ENCODE measurements around the gene RAP1GAP2.
"Not testable (repeated sequence)": the region's sequence is repeated elsewhere in the genome, so short reads cannot be mapped to it uniquely, and the experiment has no call there.

The RAP1GAP2 gene

DNA sequence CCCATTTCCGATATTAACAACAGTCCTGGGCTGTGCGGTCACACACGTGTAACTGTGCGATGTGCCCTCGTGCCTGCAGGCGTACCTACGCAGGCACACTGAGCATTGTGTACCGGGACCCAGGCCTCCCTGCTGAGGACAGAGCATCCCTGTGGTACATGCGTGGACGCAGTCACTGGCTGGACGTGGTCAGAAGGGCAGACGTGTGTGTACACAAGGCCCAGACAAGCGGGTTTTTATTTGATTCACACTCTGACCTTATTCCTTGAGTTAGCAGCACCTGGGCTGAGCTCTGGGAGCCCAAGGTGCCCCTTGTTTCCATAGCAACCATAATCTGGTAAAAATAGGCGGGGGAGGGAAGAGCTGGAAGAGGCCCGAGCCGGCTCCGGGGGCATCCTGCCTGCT, 19.5 kb downstream of the RAP1GAP2 start:
- DNase-seq = no peak

- no peak for DNase-seq
Observed at GRCh38 chr17:2816688-2817087, 20.4 kb downstream of the RAP1GAP2 start.

GRCh38 chr17:2819294-2819693, 23.1 kb downstream of the RAP1GAP2 start:
- not testable (repeated sequence) for DNase-seq

GRCh38 chr17:2819921-2820501, 23.8 kb downstream of the RAP1GAP2 start:
- no peak for DNase-seq

GRCh38 chr17:2821868-2822267, 25.6 kb downstream of the RAP1GAP2 start:
- no peak for DNase-seq

GRCh38 chr17:2822358-2822757, 26.1 kb downstream of the RAP1GAP2 start:
- DNase-seq = no peak

- DNase-seq = no peak
Observed at GRCh38 chr17:2825253-2825970, 29.2 kb downstream of the RAP1GAP2 start.

DNA sequence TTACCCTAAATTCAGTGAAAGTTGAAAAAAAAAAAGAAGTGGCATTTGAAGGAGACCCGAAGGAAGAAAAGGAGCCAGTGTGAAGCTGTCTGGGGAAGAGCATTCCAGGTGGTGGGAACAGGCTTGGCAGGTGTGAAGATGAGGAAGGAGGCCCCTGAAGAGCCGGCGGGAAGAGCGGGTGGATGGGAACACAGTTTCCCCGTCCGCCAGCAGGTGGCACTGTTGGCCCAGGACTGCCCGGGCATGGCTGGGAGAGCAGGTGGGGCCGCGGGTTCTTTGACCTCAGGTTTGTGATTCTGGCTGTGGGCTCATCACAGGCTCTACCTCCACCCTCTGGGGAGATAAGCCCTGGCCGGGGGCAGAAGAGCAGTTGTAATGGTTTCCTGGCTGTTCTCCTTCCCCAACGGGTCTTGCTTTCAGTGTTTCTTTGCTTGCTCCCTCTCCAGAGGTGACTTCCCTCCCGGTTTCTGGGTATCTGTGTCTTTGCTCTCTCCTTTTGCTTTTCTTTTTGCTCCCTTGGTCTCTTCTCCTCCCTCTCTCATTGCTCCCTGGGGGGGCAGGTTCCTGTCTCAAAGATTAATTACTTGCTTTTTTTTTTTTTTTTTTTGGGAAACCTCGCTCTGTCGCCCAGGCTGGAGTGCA, 32.3 kb downstream of the RAP1GAP2 start:
- peak; percentile 74 to 79 for DNase-seq

- no peak for DNase-seq
Observed at GRCh38 chr17:2830678-2831077, 34.4 kb downstream of the RAP1GAP2 start.

DNA sequence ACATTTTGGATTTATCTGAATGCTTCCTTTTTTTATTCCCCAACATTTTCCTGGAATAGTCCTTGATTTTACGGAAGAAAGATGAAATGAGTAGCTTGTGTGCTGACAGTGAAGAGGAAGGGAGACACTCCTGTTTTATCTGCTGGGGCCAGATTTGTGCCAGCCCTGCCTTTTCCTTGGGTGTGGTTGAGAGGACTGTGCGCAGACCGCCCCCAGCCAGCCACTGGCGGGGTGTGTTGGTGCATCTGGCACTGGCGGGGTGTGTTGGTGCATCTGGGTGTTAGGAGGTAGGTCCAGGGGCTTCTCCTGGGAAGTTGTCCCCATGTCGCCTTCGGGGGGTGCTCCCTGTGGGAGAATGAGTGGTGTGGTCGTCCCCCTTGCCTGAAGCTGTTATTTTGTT, 39.5 kb downstream of the RAP1GAP2 start:
- no peak for DNase-seq

DNA sequence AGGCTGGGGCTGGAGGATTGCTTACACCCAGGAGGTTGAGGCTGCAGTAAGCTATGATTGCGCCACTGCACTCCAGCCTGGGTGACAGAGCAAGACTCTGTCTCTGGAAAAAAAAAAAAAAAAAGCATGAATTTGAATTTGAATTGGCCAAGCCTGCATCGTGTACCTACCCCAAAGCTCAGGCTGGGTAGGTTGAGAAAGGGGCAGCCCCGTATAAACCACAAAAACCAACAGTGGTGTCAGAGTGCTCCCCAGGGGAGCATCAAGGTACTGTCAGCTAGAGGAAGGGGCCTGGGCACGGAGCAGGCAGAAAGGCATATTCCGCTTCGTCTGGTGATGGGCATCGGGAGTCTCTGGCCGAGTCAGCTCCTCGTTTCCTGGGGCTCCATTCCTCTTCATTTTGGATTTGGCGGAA, 40.9 kb downstream of the RAP1GAP2 start:
- peak; percentile 33 to 46 for DNase-seq

DNA sequence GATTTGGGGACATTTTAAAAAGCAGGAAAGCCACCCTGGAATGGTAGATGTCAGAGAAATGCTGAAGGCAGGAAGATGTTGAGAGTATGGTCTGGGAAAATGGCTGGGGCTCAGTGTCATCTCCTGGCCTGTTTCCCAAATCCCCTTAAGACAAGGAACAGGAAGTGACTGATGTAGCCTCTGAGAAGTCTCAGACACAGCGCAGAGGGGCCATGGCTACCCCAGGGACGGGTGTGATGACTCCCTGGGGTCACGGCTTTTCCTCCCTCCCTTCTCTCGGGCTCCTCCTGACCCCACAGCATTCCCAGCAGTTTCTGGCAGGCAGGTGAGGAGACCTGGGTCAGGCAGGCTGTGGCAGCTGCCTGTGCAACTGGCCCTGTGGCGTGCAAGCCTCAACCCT, 45.4 kb downstream of the RAP1GAP2 start:
- no peak for DNase-seq

- no peak for DNase-seq
Observed at GRCh38 chr17:2842464-2842863, 46.2 kb downstream of the RAP1GAP2 start.

DNA sequence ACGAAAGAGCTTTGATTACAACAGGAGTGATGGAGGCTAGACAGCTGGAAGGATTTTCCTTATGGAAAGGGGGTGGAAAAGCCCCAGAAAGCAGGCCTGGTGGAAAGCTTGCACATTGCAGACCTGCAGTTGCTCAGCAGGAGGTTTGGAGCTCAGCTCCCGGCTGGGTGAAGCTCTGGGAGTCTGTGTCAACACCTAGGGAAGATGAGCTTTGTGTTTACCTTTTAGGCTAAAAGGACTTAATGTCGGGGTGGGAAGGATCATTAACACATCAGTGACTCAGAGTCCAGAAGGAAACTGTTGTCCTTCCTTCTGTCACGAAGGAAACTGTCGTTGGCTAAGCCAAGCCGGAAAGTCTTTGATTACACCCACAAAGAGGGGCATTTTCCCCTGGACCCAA, 48.2 kb downstream of the RAP1GAP2 start:
- no peak for DNase-seq

DNA sequence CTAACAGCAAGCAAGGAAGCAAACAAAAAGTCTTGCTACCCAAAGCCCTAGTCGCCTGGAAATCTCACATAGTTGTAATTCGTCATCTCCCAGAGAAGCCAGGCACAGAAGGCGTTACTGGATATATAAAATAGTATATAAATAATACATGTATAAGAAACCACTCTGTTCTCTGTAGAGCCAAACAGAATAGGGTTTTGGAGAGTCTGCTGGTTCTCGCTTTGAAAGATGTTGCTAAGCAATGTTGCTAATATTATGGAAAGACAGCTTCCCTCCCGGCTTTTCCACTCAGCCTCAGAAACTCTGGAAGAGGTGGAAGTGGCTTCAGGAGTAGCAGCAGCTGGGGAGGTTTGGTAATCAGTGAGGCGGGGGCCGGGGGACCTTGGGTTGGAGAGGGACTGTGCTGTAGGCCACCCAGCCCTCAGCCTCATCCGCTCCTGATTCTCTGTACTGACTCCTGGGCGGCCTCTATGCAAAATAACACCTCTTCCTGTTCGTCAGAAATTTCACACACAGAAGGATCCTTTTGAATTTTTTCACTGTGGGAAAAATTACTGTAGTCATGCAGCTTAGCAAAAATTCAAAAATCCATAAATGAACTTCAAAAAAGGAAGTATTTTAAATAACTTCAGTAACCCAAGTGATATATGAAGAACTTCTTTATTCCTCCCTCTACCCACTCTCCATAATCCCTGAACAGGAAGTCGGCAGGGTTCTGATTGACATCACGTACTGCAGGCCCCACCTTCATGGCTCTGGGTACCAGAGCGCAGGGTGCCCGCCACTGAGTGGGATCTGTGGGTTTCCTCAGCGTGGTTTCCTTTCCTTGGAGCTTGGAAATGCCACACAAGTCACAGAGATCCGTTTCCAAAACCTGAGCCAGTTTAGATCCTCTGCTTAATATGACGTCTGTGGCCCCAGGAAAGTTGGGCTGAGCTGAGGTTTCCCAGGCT, 51.4 kb downstream of the RAP1GAP2 start:
- no peak for DNase-seq

DNA sequence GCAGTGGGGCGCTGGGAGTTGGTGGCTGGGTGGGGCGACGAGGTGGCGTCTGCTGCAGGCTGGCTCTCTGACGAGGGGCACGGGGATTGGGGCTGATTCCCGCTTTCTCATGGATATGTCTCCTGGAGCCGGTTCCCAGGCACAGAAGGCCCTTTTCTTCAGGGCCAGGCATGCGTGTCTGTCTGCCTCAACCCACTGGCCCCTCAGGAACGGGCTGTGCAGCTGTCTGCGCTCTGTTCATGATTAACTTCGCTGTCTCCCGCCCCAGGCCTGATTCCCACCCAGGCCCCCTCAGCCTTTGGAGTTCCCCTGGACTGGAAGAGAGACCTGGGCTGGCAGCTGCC, 53.1 kb downstream of the RAP1GAP2 start:
- DNase-seq = no peak

DNA sequence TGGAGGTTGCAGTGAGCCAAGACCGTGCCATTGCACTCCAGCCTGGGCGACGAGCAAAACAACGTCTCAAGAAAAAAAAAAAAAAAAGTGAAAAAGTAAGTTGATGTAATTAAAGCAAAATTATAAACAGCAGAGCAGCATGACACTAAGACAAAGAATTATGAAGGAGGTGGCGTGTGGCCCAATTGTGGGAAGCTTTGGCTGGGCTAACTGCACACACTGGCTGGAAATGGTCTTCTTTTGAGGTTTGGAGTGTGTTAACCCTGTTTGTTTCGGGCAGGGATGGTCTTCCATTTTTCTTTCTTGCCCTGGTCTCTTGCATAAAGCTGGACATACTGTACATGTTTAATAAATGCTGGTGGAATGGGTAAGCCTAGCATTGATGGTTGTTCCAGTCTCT, 54.8 kb downstream of the RAP1GAP2 start:
- no peak for DNase-seq

- no peak for DNase-seq
Observed at GRCh38 chr17:2851615-2852014, 55.4 kb downstream of the RAP1GAP2 start.

GRCh38 chr17:2852221-2852620, 56.0 kb downstream of the RAP1GAP2 start:
- no peak for DNase-seq

GRCh38 chr17:2852729-2853282, 56.6 kb downstream of the RAP1GAP2 start:
- no peak for DNase-seq

- peak; percentile 20 to 26 for DNase-seq
Observed at GRCh38 chr17:2853283-2854142, 57.3 kb downstream of the RAP1GAP2 start.

Measured in activated CD4-positive, alpha-beta T cell treated with anti-CD3 and anti-CD28 coated beads for 4 hours (primary cell).